Effector memory CD8-positive, alpha-beta T cell (primary cell): Measurements from ENCODE around the gene ZBTB39.
"Not testable (repeated sequence)": the region's sequence is repeated elsewhere in the genome, so short reads cannot be mapped to it uniquely, and the experiment has no call there.

Experiments used
- ATAC-seq: fragments of 150-1000 bp; cut with Tn5 transposase; replicated peaks from 2 replicates; pipeline ENCODE4 v1.10.0; 2021; ENCODE audit warnings: mild to moderate bottlenecking, moderate library complexity
- DNase-seq, 3 experiments: peaks; one replicate each; pipeline ENCODE4 v3.0.0; 2021
- H3K27ac Mint-ChIP-seq, 2 donors: one replicate each; pipeline ENCODE4 v1.8.0; 2022; ENCODE audit warnings: mild to moderate bottlenecking in 2 of 2, mixed read lengths in 2 of 2, moderate library complexity in 2 of 2
- H3K27me3 Mint-ChIP-seq, 2 donors: one replicate each; pipeline ENCODE4 v1.8.0; 2022; ENCODE audit warnings: mixed read lengths in 2 of 2
- H3K36me3 Mint-ChIP-seq: one replicate; pipeline ENCODE4 v1.8.0; 2022; ENCODE audit warnings: mild to moderate bottlenecking, moderate library complexity, mixed read lengths; ENCODE audit not compliant: insufficient read depth
- H3K4me1 Mint-ChIP-seq, 2 donors: one replicate each; pipeline ENCODE4 v1.8.0; 2022; ENCODE audit warnings: low read depth in 2 of 2, mixed read lengths in 2 of 2
- H3K4me3 Mint-ChIP-seq, 2 donors: one replicate each; pipeline ENCODE4 v1.8.0; 2022; ENCODE audit warnings: mild to moderate bottlenecking in 2 of 2, mixed read lengths in 2 of 2, moderate library complexity in 2 of 2
- H3K9me3 Mint-ChIP-seq, 2 donors: one replicate each; pipeline ENCODE4 v1.8.0; 2022; ENCODE audit warnings: mixed read lengths in 2 of 2

ZBTB39 gene

DNA sequence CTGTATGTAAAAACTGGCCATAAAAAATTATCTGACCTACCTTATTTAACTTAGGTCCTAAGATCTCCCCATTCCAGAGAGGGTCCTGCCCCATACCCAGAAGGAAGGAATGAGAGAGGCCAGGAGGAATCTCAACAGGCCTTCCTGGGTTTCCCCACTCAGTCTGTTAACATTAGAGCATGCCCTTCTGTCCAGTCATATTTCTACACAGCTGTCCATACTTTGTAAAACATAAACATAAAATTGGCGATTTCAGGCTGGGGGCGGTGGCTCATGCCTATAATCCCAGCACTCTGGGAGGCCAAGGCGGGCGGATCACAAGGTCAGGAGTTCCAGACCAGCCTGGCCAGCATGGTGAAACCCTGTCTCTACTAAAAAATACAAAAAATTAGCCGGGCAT, 16.0 kb upstream of the ZBTB39 start:
- not testable (repeated sequence) for H3K36me3 Mint-ChIP-seq, H3K4me1 Mint-ChIP-seq, H3K9me3 Mint-ChIP-seq, ATAC-seq, H3K27ac Mint-ChIP-seq, H3K4me3 Mint-ChIP-seq, DNase-seq
- peaks cover 0 to 11% of the 10 kb centered on the region in 2 donors for H3K27me3 Mint-ChIP-seq

DNA sequence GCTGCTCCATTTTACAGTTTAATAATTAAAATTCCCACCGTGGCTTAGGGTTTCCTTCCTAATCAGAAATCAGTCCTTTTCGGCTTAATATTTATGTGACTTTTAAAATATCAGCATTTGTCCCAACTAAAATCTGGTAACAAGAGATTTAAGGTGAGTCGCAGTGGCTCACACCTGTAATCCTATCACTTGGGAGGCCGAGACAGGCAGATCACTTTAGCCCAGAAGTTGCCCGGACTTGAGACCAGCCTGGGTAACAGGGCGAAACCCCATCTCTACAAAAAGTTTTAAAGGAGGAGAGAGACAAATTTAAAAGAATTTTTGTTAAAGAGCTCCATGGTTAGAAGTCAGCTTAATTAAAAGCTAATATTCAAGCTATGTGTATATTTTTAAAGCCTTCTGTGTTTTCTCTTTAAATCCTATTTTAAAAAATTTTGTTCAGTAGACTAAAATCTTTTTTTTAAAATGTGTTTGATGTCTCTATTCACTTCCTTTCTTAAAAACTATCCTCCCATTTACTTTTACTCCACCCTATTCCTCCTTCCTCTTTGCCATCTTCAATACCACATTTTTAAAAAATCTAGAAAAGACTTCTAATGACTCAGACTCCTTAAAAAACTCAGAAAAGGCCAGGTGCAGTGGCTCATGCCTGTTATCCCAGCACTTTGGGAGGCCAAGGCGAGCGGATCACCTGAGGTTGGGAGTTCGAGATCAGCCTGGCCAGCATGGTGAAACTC, 13.8 kb upstream of the ZBTB39 start:
- no peak for DNase-seq
- peaks cover 3% of the 10 kb centered on the region for H3K36me3 Mint-ChIP-seq
- H3K27me3 Mint-ChIP-seq: peaks cover 7 to 31% of the 10 kb centered on the region in 2 donors
- H3K4me3 Mint-ChIP-seq: no peak overlapping the region
- H3K4me1 Mint-ChIP-seq: no peaks in the 10 kb centered on the region
- no peak overlapping the region for H3K27ac Mint-ChIP-seq
- no peak for ATAC-seq
- H3K9me3 Mint-ChIP-seq: no peaks in the 10 kb centered on the region

DNA sequence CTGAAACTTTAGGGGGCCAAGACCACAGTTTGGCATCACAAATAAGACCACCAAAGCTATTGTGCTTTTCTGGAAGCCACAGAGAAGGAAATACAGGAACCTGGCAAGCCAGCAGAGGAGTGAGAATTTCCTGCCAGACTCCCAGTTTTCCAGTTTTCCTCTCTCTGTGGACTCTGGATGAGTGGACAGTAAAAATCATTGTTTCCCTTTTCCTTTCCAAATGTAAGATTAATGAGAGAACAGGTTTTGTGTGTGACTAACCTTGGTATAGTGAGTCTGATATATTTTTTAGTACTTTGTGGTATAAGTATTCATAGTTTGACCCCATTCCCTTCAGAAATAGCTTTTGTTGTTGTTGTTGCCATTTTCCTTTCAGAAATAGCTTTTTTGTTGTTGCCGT, 12.6 kb upstream of the ZBTB39 start:
- no peak overlapping the region for H3K4me3 Mint-ChIP-seq
- H3K27ac Mint-ChIP-seq: no peak overlapping the region
- peaks cover 19 to 41% of the 10 kb centered on the region in 2 donors for H3K27me3 Mint-ChIP-seq
- H3K36me3 Mint-ChIP-seq: peaks cover 3% of the 10 kb centered on the region
- DNase-seq (no peak), ATAC-seq (no peak)
- no peaks in the 10 kb centered on the region for H3K9me3 Mint-ChIP-seq
- H3K4me1 Mint-ChIP-seq: no peaks in the 10 kb centered on the region

DNA sequence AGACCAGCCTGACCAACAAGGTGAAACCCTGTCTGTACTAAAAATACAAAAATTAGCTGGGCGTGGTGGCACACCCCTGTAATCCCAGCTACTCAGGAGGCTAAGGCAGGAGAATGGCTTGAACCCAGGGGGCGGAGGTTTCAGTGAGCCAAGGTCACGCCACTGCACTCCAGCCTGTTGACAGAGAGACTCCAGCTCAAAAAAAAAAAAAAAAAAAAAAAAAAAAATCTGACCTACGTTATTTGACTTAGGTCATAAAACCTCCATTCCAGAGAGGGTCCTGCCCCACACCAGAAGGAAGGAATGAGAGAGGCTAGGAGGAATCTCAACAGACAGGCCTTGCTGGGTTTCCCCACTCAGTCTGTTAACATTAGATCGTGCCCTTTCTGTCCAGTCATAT, 12.0 kb upstream of the ZBTB39 start:
- not testable (repeated sequence) for H3K4me3 Mint-ChIP-seq, DNase-seq, H3K27ac Mint-ChIP-seq, ATAC-seq, H3K4me1 Mint-ChIP-seq, H3K9me3 Mint-ChIP-seq, H3K36me3 Mint-ChIP-seq
- peaks cover 25 to 41% of the 10 kb centered on the region in 2 donors for H3K27me3 Mint-ChIP-seq

DNA sequence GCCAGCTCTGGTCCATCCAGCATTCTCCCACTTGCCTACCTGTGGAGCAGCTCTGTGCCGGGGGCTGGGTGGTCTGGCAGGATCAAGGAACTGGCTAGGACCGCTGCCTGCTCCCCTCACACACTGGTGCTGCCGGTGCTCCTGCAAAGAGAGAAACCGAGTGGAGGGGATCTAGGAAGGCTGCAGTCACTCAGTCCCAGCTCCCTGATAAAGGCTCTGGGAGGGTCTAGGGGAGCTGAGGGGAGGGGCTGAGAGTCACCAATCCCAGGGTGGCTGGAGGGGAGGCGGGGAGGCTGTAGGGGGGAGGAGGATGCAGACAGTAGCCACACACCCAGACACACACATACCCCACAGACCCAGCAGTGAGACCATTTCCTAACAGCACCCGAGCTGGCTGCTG, 10.0 kb upstream of the ZBTB39 start, which contains the start of gene TAC3:
Gene TAC3 (minus strand): TSS at position 182 of the 400 bp plus-strand sequence. CDS start 732 bp downstream, outside the sequence.
- DNase-seq: no peak
- peaks cover 2 to 6% of the 10 kb centered on the region in 2 donors for H3K4me1 Mint-ChIP-seq
- H3K27me3 Mint-ChIP-seq: peaks cover 25 to 50% of the 10 kb centered on the region in 2 donors
- H3K9me3 Mint-ChIP-seq: no peaks in the 10 kb centered on the region
- no peak within 1 kb of the TSS for H3K4me3 Mint-ChIP-seq
- H3K36me3 Mint-ChIP-seq: no peaks in the 10 kb centered on the region
- ATAC-seq: no peak
- no peak within 1 kb of the TSS for H3K27ac Mint-ChIP-seq

DNA sequence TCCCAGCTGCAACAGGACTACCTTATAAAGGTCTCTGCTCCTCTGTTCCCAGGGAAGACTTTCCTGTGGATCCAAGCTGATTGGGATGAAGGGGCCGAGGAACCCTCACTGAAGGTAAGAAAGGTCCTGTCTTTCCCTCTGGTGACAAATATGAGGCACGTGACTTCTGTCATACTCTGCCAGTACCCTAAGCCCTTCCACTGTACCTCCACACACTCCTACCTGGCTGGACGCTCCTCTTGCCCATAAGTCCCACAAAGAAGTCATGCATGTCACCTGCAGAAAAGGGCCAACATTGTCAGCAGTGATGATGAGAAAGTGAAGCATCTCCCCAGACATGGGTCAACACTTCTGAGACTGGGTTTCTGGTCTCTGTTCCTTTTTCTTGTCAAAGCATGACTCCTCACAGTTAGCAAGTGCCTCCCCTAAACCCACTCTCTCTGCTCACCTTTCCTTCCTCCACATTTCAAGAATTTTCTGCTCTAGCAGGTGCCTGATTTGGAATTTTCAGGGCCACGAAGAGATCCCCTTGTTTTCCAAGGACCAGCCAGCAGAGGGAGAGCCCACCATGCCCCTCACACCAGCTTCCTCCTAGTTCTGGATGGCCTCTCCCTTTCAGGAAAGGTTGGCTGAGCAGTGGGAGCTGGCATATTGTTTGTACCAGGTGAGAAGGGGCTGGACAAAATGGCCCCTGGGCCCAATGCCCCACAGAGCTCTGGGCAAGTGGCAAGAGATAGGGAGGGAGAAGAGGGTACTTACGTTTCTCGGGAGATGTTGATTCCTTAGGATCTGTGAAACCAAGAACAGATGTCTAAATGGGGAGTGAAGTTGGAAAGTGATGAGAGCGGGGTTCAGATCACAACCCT, 6.5 kb upstream of the ZBTB39 start:
- no peaks in the 10 kb centered on the region for H3K36me3 Mint-ChIP-seq
- H3K4me1 Mint-ChIP-seq: peaks cover 5 to 10% of the 10 kb centered on the region in 2 donors
- DNase-seq (no peak), ATAC-seq (no peak)
- no peaks in the 10 kb centered on the region for H3K9me3 Mint-ChIP-seq
- H3K4me3 Mint-ChIP-seq: no peak overlapping the region
- peaks cover 25 to 50% of the 10 kb centered on the region in 2 donors for H3K27me3 Mint-ChIP-seq
- peak overlapping the region in 1 of 2 donors; percentile 2 for H3K27ac Mint-ChIP-seq

DNA sequence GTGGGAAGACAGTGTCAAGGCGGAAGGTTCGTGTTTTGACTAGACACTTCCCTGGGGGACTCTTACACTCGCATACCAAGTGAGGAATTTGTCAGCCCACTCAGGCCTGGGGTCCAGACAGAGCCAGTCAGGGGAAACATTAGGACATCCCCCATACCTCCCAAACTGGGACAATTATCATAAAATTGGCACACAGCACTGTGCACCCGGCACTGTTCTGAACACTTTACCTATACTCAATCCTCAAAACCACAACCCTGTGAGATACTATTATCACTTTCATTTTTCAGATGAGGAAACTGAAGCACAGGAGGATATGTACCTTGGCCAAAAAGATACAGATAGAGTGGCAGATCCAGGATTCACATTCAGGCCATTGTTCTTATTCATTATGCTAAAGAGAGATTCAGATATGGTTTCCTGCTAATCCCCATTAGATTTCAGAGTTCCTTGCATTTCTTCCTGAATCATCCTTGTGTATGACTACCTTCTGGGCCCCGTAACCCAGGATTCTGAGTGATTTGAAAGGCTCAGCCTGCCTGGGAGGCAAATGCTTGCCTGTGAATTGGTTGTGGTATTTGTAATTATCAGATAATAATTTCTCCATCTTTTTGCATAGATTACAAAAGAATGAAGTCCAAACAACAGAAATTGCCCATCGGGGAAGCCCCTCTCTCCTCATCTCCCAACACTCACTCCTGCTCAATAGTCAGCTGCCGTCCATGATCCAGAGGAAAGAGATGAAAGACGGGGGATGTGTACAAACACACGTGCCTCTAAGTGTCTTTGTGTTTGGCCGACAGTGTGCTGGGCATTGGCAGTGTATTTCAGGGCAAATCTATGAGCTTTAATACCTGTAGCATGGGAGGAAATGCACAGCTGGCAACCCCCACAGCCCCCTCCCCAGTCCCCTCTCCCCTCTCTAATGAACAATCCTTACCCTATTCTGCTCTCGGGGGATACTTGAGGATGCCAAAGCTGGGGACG, 5.4 kb upstream of the ZBTB39 start:
- H3K36me3 Mint-ChIP-seq: no peaks in the 10 kb centered on the region
- peaks cover 25 to 46% of the 10 kb centered on the region in 2 donors for H3K27me3 Mint-ChIP-seq
- peaks cover 11 to 15% of the 10 kb centered on the region in 2 donors for H3K4me1 Mint-ChIP-seq
- no peak overlapping the region for H3K4me3 Mint-ChIP-seq
- H3K27ac Mint-ChIP-seq: peak overlapping the region in 1 of 2 donors; percentile 20
- H3K9me3 Mint-ChIP-seq: no peaks in the 10 kb centered on the region
- no peak for DNase-seq
- peak; percentile 70 for ATAC-seq

DNA sequence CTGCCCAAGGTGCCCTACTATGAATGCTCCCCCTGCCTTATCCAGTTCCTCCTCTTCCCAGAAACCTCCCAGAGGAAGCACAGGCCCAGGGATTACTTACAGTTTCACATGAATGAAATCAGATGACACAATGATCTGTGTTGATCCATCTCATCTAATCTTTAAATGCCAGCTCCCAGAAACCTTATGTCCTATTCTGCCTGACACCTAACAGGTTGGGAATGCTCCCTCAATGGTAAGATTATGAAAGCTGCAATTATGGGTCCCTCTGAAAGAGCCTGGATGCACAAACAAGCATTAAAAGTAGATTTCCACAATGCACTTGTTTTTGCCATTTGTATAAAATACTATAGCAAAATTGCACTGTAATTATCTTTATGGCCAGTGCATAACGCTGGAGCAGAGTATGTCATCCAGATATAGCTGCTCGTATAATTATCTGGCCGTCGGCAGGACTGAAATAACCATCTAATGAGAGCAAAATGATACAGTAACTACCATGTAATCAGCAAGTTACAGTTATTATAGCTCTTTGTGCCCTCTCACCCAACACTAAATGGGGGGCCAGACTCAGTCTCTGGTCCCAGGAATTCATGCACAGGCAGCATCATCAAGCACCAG, 4.4 kb upstream of the ZBTB39 start:
- Mint-ChIP-seq H3K27me3 (peaks cover 24 to 36% of the 10 kb centered on the region in 2 donors), H3K4me1 (peaks cover 14 to 18% of the 10 kb centered on the region in 2 donors), H3K36me3 (no peaks in the 10 kb centered on the region), H3K4me3 (no peak overlapping the region), H3K9me3 (no peaks in the 10 kb centered on the region), H3K27ac (no peak overlapping the region)
- DNase-seq: no peak
- no peak for ATAC-seq

DNA sequence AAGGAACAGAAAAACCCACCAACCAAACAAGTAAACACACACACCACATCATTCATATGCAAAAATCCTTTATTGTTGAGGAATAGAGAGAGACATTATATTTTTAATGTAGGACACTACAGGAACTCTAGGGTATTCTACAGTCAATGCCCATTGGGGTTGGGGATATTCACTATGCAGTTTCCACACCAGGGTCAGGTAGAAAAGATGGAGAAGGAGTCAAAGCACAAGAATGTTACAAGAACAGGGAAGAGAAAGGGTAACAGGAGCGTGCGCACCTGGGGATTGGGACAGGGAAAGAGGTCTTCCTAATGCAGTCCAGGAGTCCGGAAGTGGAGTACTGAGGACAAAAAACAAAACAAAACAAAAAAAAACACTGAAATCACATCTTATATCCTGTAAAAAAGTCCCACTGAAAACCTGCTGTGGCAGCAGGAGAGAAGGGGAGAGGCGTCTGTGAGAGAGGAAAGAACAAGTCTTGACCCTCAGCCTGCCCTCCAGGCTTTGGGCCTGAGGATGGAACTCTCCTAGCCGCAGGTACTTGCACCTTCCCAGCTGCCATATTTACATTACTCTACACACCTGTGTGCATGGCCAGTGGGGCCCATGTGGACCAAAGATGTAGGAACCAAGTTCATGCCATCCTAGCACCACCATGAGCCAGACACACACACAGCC, 3.7 kb upstream of the ZBTB39 start:
- DNase-seq (no peak), ATAC-seq (no peak)
- peaks cover 20 to 24% of the 10 kb centered on the region in 2 donors for H3K4me1 Mint-ChIP-seq
- no peak overlapping the region for H3K27ac Mint-ChIP-seq
- H3K36me3 Mint-ChIP-seq: no peaks in the 10 kb centered on the region
- no peak overlapping the region for H3K4me3 Mint-ChIP-seq
- H3K9me3 Mint-ChIP-seq: no peaks in the 10 kb centered on the region
- H3K27me3 Mint-ChIP-seq: peaks cover 18 to 30% of the 10 kb centered on the region in 2 donors

DNA sequence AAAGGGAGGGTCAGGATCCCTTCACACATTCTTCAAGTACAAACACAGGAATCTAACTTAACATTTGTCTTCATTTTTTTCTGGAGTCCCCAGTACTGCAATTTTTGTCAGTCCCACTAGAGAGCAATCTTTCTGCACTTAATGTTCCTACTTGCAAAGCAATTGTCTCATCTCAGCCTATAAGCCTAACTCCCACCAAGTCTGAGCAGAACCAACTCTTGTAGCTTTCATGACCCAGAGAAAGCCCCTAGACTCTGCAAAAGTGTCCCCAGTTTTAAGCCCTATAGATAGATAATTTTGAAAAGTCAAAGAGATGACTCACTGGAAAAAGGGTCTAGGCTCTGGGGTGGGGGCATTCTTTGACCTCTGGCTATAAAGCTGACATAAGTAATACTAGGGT, 1.8 kb upstream of the ZBTB39 start:
- peak; percentile 23 for ATAC-seq
- Mint-ChIP-seq H3K9me3 (no peaks in the 10 kb centered on the region), H3K27ac (peak overlapping the region in 1 of 2 donors; percentile 59), H3K27me3 (peaks cover 0 to 11% of the 10 kb centered on the region in 2 donors), H3K4me1 (peaks cover 30 to 32% of the 10 kb centered on the region in 2 donors), H3K4me3 (no peak overlapping the region), H3K36me3 (peaks cover 8% of the 10 kb centered on the region)
- peak; percentile 12 to 24 (median 18) for DNase-seq

DNA sequence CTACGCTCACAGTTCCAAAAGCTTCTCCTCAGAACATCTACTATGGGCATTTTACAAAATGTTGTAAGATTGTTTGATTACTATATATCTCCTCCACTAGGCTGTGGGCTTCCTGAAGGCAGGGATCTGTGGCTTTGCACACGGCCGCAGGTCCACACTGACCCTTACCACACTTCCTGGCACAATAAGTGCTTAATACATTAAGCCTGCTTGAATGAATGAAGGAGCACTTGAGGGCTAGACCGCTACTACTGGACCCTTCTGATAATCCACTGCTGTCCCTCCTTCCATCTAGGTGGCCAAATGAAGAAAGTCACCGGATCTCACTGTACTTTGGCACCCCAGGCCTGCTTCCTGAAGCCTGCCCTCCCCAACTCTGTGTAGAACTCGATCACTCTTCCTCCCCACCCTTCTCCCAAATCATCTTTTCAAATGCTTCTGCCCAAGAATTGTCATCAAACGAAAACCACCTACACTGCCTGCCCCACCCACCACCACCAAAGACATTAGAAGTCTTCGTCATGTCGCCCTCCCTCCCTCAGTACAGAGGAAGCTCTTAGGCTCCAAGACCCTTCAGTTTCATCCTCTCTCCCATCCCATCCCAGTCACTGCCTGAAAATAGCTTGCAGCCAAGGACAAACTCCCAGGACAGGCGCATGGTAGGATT, 596 bp upstream of the ZBTB39 start:
- no peak for ATAC-seq
- Mint-ChIP-seq H3K36me3 (peaks cover 10% of the 10 kb centered on the region), H3K27ac (peak overlapping the region; percentile 81 to 94), H3K9me3 (no peaks in the 10 kb centered on the region), H3K4me1 (peaks cover 31 to 32% of the 10 kb centered on the region in 2 donors), H3K27me3 (no peaks in the 10 kb centered on the region), H3K4me3 (peak overlapping the region; percentile 78 to 86)
- DNase-seq: no peak

DNA sequence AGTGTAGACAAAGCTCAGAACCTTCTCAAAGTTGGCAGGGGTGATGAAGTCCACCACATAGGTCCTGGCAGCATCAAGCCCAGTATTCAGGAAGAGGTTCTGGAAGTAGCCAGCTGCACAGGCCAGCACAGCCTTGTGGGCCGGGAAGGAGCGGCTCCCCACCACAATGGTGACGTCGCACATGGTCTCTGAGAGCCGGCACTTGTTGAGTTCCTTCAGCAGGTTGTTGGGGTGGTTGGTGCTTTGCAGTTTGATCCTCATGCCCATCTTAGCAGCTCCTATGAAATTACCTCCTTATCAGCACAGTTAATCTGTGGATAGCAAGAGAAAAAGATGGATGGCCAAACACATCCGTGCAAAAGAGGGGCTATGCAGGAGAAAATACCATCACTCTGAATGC, 1.7 kb downstream of the ZBTB39 start:
- Mint-ChIP-seq H3K27ac (no peak overlapping the region), H3K9me3 (no peaks in the 10 kb centered on the region), H3K36me3 (peaks cover 10% of the 10 kb centered on the region), H3K4me3 (no peak overlapping the region), H3K27me3 (no peaks in the 10 kb centered on the region), H3K4me1 (peaks cover 31 to 35% of the 10 kb centered on the region in 2 donors)
- DNase-seq (no peak), ATAC-seq (no peak)
